HCT116 (cell line): ENCODE data around the gene YIPF2. TPM values are rescaled to one million over a fixed set of nuclear protein-coding genes. Genes with fewer than 3 reads are reported as not detected.

ENCODE experiments used
- ATAC-seq: fragments of 200-7000 bp; cut with Tn5 transposase; 2 replicates; pipeline ENCODE4 v1.9.1; 2020; ENCODE audit warnings: mild to moderate bottlenecking, moderate library complexity
- BruUV-seq: library from RNA; stranded (reverse); fragments of 400-500 nt; replicated peaks from 2 replicates; lab custom pipeline; 2021; lab: Mats Ljungman, UMichigan
- CTCF ChIA-PET: fragments of 300-600 bp; sonication (Branson Sonifier 250); formaldehyde crosslinking; loops from one replicate; lab custom pipeline; 2021; ENCODE audit warnings: antibody characterized with exemption; lab: Charles Lee
- POLR2A ChIA-PET: fragments of 300-600, 350-600 bp; sonication (Branson Sonifier 250); formaldehyde crosslinking; loops from one replicate; lab custom pipeline; 2021; ENCODE audit warnings: antibody characterized with exemption; lab: Charles Lee
- RAD21 ChIA-PET, 2 experiments: fragments of 300-600 bp; sonication (Branson Sonifier 250); formaldehyde crosslinking; loops; one replicate each; lab custom pipeline; 2023; ENCODE audit warnings: low total read pairs in 2 of 2; ENCODE audit not compliant: uncharacterized antibody in 2 of 2, unreplicated experiment in 2 of 2, low non-redundant PET in 1 of 2; lab: Charles Lee
- DNase-seq: peaks from one replicate; pipeline ENCODE4 v3.0.0-alpha.2; 2010; ENCODE audit warnings: low read depth, low spot score
- H2AFZ ChIP-seq: fragments of 200-600 bp; shearing (Covaris generic), sonication (generic); 2 replicates; pipeline ENCODE4 v1.6.1; 2017; ENCODE audit warnings: low read depth, mixed run types, mixed read lengths, antibody characterized with exemption, low read length; ENCODE audit not compliant: poor library complexity, severe bottlenecking
- H3K27ac ChIP-seq: 2 replicates; pipeline ENCODE4 v1.5.1; 2012; ENCODE audit warnings: low read depth, low read length
- H3K27me3 ChIP-seq: fragments of 200-600 bp; sonication (generic); 2 replicates; pipeline ENCODE4 v1.6.1; 2016; ENCODE audit warnings: mixed run types, low read length, mixed read lengths; ENCODE audit not compliant: insufficient read depth
- H3K36me3 ChIP-seq, 2 experiments: fragments of 200-500 bp in 1 of 2; fragments of 200-600 bp in 1 of 2; sonication (Bioruptor generic) in 1 of 2; sonication (generic) in 1 of 2; 2 replicates each; pipeline versions ENCODE4 v1.5.1 to v1.6.1; 2014 to 2016; ENCODE audit warnings: low read length in 2 of 2, inconsistent platforms in 1 of 2, mixed read lengths in 1 of 2, mixed run types in 1 of 2; ENCODE audit not compliant: insufficient read depth in 2 of 2, control insufficient read depth in 1 of 2
- H3K4me1 ChIP-seq, 2 experiments: fragments of 200-600 bp in 1 of 2; sonication (generic) in 1 of 2; 2 replicates each; pipeline versions ENCODE4 v1.5.1 to v1.6.1; 2012 to 2017; ENCODE audit warnings: low read length in 2 of 2, inconsistent platforms in 1 of 2, mild to moderate bottlenecking in 1 of 2, mixed read lengths in 1 of 2, mixed run types in 1 of 2, moderate library complexity in 1 of 2; ENCODE audit not compliant: insufficient read depth in 2 of 2, control insufficient read depth in 1 of 2
- H3K4me2 ChIP-seq: fragments of 200-600 bp; sonication (generic); 2 replicates; pipeline ENCODE4 v1.6.1; 2017; ENCODE audit warnings: mixed run types, low read length, mixed read lengths
- H3K4me3 ChIP-seq, 2 experiments: fragments of 200-600 bp in 1 of 2; sonication (generic) in 1 of 2; replicated peaks in 1 of 2; 2 replicates each; pipeline ENCODE4 v1.5.1; 2011 to 2016; ENCODE audit warnings: low read length in 2 of 2, control low read depth in 1 of 2, low read depth in 1 of 2, mild to moderate bottlenecking in 1 of 2, mixed read lengths in 1 of 2, mixed run types in 1 of 2
- H3K79me2 ChIP-seq: fragments of 200-600 bp; sonication (generic); 2 replicates; pipeline ENCODE4 v1.6.1; 2017; ENCODE audit warnings: mild to moderate bottlenecking, mixed run types, low read length, moderate library complexity, mixed read lengths; ENCODE audit not compliant: insufficient read depth
- H3K9ac ChIP-seq: fragments of 200-600 bp; sonication (generic); 2 replicates; pipeline ENCODE4 v1.6.1; 2016; ENCODE audit warnings: low read length, mixed read lengths
- H3K9me2 ChIP-seq: fragments of 200-600 bp; sonication (generic), shearing (Covaris generic); 2 replicates; pipeline ENCODE4 v1.6.1; 2017; ENCODE audit warnings: mixed run types, mild to moderate bottlenecking, moderate library complexity; ENCODE audit not compliant: insufficient read depth
- H3K9me3 ChIP-seq, 2 experiments: fragments of 200-500 bp in 1 of 2; fragments of 200-600 bp in 1 of 2; sonication (Bioruptor generic) in 1 of 2; sonication (generic) in 1 of 2; 2 replicates each; pipeline ENCODE4 v1.6.1; 2014 to 2017; ENCODE audit warnings: low read length in 2 of 2, mixed read lengths in 2 of 2, inconsistent platforms in 1 of 2, low read depth in 1 of 2, mild to moderate bottlenecking in 1 of 2, mixed run types in 1 of 2, moderate library complexity in 1 of 2; ENCODE audit not compliant: control insufficient read depth in 1 of 2, insufficient read depth in 1 of 2
- H4K20me1 ChIP-seq: fragments of 200-600 bp; sonication (generic), shearing (Covaris generic); 2 replicates; pipeline ENCODE4 v1.6.1; 2017; ENCODE audit warnings: mixed run types, mild to moderate bottlenecking, moderate library complexity; ENCODE audit not compliant: insufficient read depth
- ATF3 ChIP-seq: IDR thresholded peaks from 2 replicates; pipeline ENCODE4 v1.6.1; 2012
- CEBPB ChIP-seq: IDR thresholded peaks from 2 replicates; pipeline ENCODE4 v1.6.1; 2012; ENCODE audit warnings: low read depth
- CTCF ChIP-seq, 3 experiments: fragments of 200-600 bp in 1 of 3; sonication (generic) in 1 of 3; IDR thresholded peaks in 2 of 3; conservative IDR thresholded peaks in 1 of 3; 2 replicates each; pipeline ENCODE4 v1.5.1; 2012 to 2017; ENCODE audit warnings: low read depth in 2 of 3, low read length in 2 of 3, antibody characterized with exemption in 1 of 3, borderline replicate concordance in 1 of 3, control low read depth in 1 of 3, mild to moderate bottlenecking in 1 of 3, mixed read lengths in 1 of 3, mixed run types in 1 of 3, moderate library complexity in 1 of 3; ENCODE audit not compliant: insufficient read depth in 1 of 3
- FOSL1 ChIP-seq: IDR thresholded peaks from 2 replicates; pipeline ENCODE4 v1.6.1; 2012; ENCODE audit warnings: low read depth
- POLR2A ChIP-seq: IDR thresholded peaks from 2 replicates; pipeline ENCODE4 v1.7.0; 2011; ENCODE audit warnings: borderline replicate concordance; ENCODE audit not compliant: insufficient read depth, insufficient read length; ENCODE audit errors: extremely low read depth
- POLR2AphosphoS5 ChIP-seq: IDR thresholded peaks from 2 replicates; pipeline ENCODE4 v1.6.1; 2011; ENCODE audit warnings: mild to moderate bottlenecking, low read depth, low read length, moderate library complexity
- RAD21 ChIP-seq: IDR thresholded peaks from 2 replicates; pipeline ENCODE4 v1.6.1; 2012; ENCODE audit warnings: low read depth, mild to moderate bottlenecking
- REST ChIP-seq: IDR thresholded peaks from 2 replicates; pipeline ENCODE4 v1.6.1; 2012; ENCODE audit warnings: low read depth
- SRF ChIP-seq: IDR thresholded peaks from 2 replicates; pipeline ENCODE4 v1.6.1; 2012; ENCODE audit warnings: low read depth
- TCF7L2 ChIP-seq: IDR thresholded peaks from 2 replicates; pipeline ENCODE4 v1.7.0; 2011; ENCODE audit warnings: borderline replicate concordance, inconsistent platforms; ENCODE audit not compliant: insufficient read depth, insufficient read length; ENCODE audit errors: extremely low read depth
- ZFX ChIP-seq: fragments of 450-650 bp; IDR thresholded peaks from 2 replicates; pipeline ENCODE4 v1.6.1; 2017
- ZNF274 ChIP-seq: fragments of 200-500 bp; sonication (Bioruptor generic); IDR thresholded peaks from 2 replicates; pipeline ENCODE4 v1.6.1; 2014; ENCODE audit warnings: mild to moderate bottlenecking, low read depth, low read length, inconsistent platforms
- intact Hi-C: fragments of 100-400 bp; cut with micrococcal nuclease; formaldehyde crosslinking; loops from 2 replicates; pipeline ENCODE4 v1.10.0; 2022
- total RNA-seq: library from RNA; stranded (reverse); gene quantifications from one replicate; pipeline ENCODE4 v1.2.1, GENCODE V29; 2021; ENCODE audit not compliant: unreplicated experiment

YIPF2 gene
- total RNA-seq, 1 experiment from 2014 or later, result 44.7 TPM

GRCh38 chr19:10892256-10892655, 36.2 kb downstream of the YIPF2 start:
- Histone ChIP-seq H4K20me1 (no peaks in the 10 kb centered on the region), H2AFZ (no peak overlapping the region), H3K9me2 (no peaks in the 10 kb centered on the region), H3K4me1 (peaks cover 11 to 21% of the 10 kb centered on the region in 2 experiments; a peak in 3 of 4 replicates), H3K4me3 (no peak overlapping the region), H3K27me3 (no peaks in the 10 kb centered on the region), H3K9me3 (no peaks in the 10 kb centered on the region), H3K9ac (no peak overlapping the region), H3K27ac (no peak overlapping the region)
- ChIA-PET RAD21 (no interaction called here), POLR2A (no interaction called here)
- DNase-seq (no peak), ATAC-seq (no peak)
- intact Hi-C loops, result no loop called here
- TF ChIP-seq CEBPB, result no peak
- TF ChIP-seq CTCF (IDR thresholded peaks at IDR 0.05 in 2 of 3, conservative IDR thresholded peaks at IDR 0.05 in 1 of 3; ENCODE audit: borderline replicate concordance in 1 of 3, insufficient read depth in 1 of 3, low read depth in 2 of 3, low read length in 2 of 3), result no peak
- no peak for TF ChIP-seq RAD21
- no peak for TF ChIP-seq SRF
- TF ChIP-seq POLR2A, result no peak
- no peak for TF ChIP-seq POLR2AphosphoS5
- no peak for TF ChIP-seq ZNF274
- no peak for TF ChIP-seq ZFX
- no peak for TF ChIP-seq REST
- TF ChIP-seq ATF3, result no peak
- TF ChIP-seq TCF7L2, result no peak
- no peak for TF ChIP-seq FOSL1
- TF ChIP-seq, all 23 proteins: peak for 0
- no peak overlapping the region for H3K4me2 ChIP-seq
- BruUV-seq, result no TSS peak
- H3K36me3 ChIP-seq, result no peaks in the 10 kb centered on the region
- CTCF ChIA-PET, result no interaction called here
- peaks cover 91% of the 10 kb centered on the region for H3K79me2 ChIP-seq
